ENCODE data around the gene SLC12A4. TPM values are rescaled to one million over a fixed set of nuclear protein-coding genes. Genes with fewer than 3 reads are reported as not detected.

SLC12A4 gene
- total and polyA plus RNA-seq, 2 experiments from 2014 or later: 19.9 to 53.0 TPM

DNA sequence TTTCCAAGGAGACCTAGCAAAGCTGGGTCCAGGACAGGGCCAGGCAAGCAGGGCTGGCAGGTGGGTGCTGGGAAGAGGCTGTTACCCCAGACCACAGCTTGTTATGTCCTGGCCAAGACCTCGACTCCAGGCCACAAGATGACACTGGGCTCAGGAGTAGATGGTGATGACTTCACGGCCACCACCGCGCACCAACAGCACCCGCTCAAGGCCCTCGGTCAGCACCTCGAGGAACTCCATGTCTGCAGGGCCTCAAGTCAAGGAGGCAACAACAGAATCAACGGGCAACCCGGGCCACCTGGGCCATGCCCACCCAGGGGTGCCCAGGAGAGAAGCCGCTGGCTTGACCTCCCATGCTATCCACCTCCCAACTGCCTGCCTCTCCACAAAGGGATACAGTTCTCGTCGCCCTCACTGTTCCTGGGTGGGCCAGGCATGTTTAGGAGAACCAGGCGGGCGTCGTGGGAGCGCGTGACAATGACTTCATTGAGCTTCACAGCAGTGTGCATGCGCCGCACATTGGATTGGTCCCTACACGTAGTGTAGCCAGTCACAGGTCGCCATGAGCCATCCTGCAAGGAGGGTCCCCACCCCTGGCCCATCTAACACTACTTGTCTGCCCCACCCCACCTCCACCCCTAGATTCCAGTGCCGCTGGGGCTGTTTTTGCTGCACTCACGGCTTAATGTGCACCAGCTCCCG, 23.6 kb downstream of the SLC12A4 start:
- H3K4me1 ChIP-seq (ENCODE audit: insufficient read depth): no peaks in the 10 kb centered on the region
- no peak for ATAC-seq
- no peak for DNase-seq (ENCODE audit: low spot score)
- Mint-ChIP-seq H3K4me1 (peaks cover 4% of the 10 kb centered on the region; the same call in 2 of the 3 replicates), H3K4me3 (no peak overlapping the region), H3K36me3 (ENCODE audit: low read depth) (peaks cover 31% of the 10 kb centered on the region), H3K27me3 (ENCODE audit: insufficient read depth, low read depth, poor library complexity) (peaks cover 5% of the 10 kb centered on the region), H3K27ac (no peak overlapping the region), H3K9me3 (no peaks in the 10 kb centered on the region)
- H3K9me2 ChIP-seq (ENCODE audit: insufficient read depth): no peaks in the 10 kb centered on the region
- no peak overlapping the region for H3K27ac ChIP-seq (ENCODE audit: low read depth)
- peaks cover 17% of the 10 kb centered on the region; the same call in 1 of the 2 replicates for H3K36me3 ChIP-seq (ENCODE audit: insufficient read depth)
- H3K79me2 ChIP-seq (replicated peaks; ENCODE audit: insufficient read depth): no peaks in the 10 kb centered on the region
- no peak overlapping the region for H2AFZ ChIP-seq
- H4K20me1 ChIP-seq (replicated peaks; ENCODE audit: insufficient read depth): peaks cover 14% of the 10 kb centered on the region
- no peak overlapping the region for H3K4me3 ChIP-seq
- H3F3A ChIP-seq (replicated peaks; ENCODE audit: low read depth): peaks cover 14% of the 10 kb centered on the region
- no peak overlapping the region for H3K4me2 ChIP-seq
- H3K27me3 ChIP-seq (ENCODE audit: insufficient read depth): no peaks in the 10 kb centered on the region
- TF ChIP-seq EZH2 (IDR thresholded peaks at IDR 0.05; ENCODE audit: low read depth, unreplicated experiment) (no peak), POLR2AphosphoS5 (IDR thresholded peaks at IDR 0.05; ENCODE audit: low read depth) (no peak; the same call in 1 of the 2 replicates), ZNF462 (CRISPR knock-in tag; IDR thresholded peaks at IDR 0.05) (no peak), STAT1 (IDR thresholded peaks at IDR 0.05; ENCODE audit: unreplicated experiment) (no peak), CREB1 (CRISPR knock-in tag; IDR thresholded peaks at IDR 0.05; ENCODE audit: low read depth) (no peak), EZH2phosphoT487 (IDR thresholded peaks at IDR 0.05; ENCODE audit: unreplicated experiment) (no peak), ZNF114 (CRISPR knock-in tag; IDR thresholded peaks at IDR 0.05) (no peak), NANOG (IDR thresholded peaks at IDR 0.05; ENCODE audit: borderline replicate concordance) (no peak), JUNB (IDR thresholded peaks at IDR 0.05; ENCODE audit: unreplicated experiment) (no peak), ZNF331 (CRISPR knock-in tag; IDR thresholded peaks at IDR 0.05; ENCODE audit: low read depth) (no peak)
- TF ChIP-seq, protein P1, sequence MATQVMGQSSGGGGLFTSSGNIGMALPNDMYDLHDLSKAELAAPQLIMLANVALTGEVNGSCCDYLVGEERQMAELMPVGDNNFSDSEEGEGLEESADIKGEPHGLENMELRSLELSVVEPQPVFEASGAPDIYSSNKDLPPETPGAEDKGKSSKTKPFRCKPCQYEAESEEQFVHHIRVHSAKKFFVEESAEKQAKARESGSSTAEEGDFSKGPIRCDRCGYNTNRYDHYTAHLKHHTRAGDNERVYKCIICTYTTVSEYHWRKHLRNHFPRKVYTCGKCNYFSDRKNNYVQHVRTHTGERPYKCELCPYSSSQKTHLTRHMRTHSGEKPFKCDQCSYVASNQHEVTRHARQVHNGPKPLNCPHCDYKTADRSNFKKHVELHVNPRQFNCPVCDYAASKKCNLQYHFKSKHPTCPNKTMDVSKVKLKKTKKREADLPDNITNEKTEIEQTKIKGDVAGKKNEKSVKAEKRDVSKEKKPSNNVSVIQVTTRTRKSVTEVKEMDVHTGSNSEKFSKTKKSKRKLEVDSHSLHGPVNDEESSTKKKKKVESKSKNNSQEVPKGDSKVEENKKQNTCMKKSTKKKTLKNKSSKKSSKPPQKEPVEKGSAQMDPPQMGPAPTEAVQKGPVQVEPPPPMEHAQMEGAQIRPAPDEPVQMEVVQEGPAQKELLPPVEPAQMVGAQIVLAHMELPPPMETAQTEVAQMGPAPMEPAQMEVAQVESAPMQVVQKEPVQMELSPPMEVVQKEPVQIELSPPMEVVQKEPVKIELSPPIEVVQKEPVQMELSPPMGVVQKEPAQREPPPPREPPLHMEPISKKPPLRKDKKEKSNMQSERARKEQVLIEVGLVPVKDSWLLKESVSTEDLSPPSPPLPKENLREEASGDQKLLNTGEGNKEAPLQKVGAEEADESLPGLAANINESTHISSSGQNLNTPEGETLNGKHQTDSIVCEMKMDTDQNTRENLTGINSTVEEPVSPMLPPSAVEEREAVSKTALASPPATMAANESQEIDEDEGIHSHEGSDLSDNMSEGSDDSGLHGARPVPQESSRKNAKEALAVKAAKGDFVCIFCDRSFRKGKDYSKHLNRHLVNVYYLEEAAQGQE (IDR thresholded peaks at IDR 0.05; ENCODE audit: unreplicated experiment): no peak
- TF ChIP-seq, protein P2, sequence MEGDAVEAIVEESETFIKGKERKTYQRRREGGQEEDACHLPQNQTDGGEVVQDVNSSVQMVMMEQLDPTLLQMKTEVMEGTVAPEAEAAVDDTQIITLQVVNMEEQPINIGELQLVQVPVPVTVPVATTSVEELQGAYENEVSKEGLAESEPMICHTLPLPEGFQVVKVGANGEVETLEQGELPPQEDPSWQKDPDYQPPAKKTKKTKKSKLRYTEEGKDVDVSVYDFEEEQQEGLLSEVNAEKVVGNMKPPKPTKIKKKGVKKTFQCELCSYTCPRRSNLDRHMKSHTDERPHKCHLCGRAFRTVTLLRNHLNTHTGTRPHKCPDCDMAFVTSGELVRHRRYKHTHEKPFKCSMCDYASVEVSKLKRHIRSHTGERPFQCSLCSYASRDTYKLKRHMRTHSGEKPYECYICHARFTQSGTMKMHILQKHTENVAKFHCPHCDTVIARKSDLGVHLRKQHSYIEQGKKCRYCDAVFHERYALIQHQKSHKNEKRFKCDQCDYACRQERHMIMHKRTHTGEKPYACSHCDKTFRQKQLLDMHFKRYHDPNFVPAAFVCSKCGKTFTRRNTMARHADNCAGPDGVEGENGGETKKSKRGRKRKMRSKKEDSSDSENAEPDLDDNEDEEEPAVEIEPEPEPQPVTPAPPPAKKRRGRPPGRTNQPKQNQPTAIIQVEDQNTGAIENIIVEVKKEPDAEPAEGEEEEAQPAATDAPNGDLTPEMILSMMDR (conservative IDR thresholded peaks at IDR 0.05; ENCODE audit: low read depth in 2 of 2): no peak
- TF ChIP-seq, protein P3, sequence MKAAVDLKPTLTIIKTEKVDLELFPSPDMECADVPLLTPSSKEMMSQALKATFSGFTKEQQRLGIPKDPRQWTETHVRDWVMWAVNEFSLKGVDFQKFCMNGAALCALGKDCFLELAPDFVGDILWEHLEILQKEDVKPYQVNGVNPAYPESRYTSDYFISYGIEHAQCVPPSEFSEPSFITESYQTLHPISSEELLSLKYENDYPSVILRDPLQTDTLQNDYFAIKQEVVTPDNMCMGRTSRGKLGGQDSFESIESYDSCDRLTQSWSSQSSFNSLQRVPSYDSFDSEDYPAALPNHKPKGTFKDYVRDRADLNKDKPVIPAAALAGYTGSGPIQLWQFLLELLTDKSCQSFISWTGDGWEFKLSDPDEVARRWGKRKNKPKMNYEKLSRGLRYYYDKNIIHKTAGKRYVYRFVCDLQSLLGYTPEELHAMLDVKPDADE (IDR thresholded peaks at IDR 0.05): no peak
